Measurements from ENCODE around the gene PDZD2. TPM values are rescaled to one million over a fixed set of nuclear protein-coding genes. Genes with fewer than 3 reads are reported as not detected.
"Not testable (repeated sequence)": the region's sequence is repeated elsewhere in the genome, so short reads cannot be mapped to it uniquely, and the experiment has no call there.

PDZD2 gene
- total RNA-seq, 2 experiments from 2014 or later, result 0.42 TPM; not detected in 1

DNA sequence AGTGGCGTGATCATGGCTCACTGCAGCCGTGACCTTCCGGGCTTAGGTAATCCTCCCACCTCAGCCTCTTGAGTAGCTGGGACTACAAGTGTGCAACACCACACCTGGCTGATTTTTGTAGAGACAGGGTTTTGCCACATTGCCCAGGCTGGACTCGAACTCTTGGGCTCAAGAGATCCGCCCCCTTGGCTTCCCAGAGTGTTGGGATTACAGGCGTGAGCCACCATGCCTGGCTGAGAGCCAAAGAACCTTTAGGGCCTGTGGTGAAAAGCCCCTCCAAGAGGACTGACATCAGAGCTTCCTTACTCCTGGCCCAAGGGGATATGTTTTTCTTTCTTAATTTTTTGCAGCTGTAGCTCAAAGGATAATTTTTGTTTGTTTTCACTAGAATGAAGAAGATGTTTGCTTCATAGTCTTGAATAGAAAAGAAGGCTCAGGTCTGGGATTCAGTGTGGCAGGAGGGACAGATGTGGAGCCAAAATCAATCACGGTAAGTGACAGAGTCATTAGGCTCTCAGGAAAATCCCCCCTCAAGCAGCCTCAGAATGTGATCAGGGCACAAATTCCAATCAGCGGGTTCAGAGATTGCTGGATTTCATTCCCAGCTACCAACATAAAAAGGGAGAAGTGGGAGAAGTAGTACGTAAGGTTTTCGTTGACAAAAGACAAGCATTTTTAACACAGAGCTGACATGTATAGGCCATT is 458.1 kb downstream of the PDZD2 start:
- no peak overlapping the region for H3K27ac Mint-ChIP-seq
- H3K36me3 Mint-ChIP-seq, result no peaks in the 10 kb centered on the region
- peaks cover 7% of the 10 kb centered on the region for H3K4me1 Mint-ChIP-seq
- no peaks in the 10 kb centered on the region for H3K9me3 Mint-ChIP-seq
- no peaks in the 10 kb centered on the region for H3K27me3 Mint-ChIP-seq
- no peak for DNase-seq
- H3K4me3 Mint-ChIP-seq, result no peak overlapping the region

DNA sequence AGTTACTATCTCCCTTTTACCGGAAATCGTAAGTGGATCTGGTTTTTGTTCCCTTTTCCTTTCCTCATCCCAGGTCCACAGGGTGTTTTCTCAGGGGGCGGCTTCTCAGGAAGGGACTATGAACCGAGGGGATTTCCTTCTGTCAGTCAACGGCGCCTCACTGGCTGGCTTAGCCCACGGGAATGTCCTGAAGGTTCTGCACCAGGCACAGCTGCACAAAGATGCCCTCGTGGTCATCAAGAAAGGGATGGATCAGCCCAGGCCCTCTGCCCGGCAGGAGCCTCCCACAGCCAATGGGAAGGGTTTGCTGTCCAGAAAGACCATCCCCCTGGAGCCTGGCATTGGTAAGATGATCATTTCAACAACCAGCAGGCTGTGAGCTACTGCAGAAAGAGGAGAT is 459.4 kb downstream of the PDZD2 start:
- Mint-ChIP-seq H3K4me1 (peaks cover 2% of the 10 kb centered on the region), H3K9me3 (no peaks in the 10 kb centered on the region), H3K27me3 (no peaks in the 10 kb centered on the region), H3K4me3 (no peak overlapping the region), H3K27ac (no peak overlapping the region), H3K36me3 (no peaks in the 10 kb centered on the region)
- DNase-seq, result no peak

DNA sequence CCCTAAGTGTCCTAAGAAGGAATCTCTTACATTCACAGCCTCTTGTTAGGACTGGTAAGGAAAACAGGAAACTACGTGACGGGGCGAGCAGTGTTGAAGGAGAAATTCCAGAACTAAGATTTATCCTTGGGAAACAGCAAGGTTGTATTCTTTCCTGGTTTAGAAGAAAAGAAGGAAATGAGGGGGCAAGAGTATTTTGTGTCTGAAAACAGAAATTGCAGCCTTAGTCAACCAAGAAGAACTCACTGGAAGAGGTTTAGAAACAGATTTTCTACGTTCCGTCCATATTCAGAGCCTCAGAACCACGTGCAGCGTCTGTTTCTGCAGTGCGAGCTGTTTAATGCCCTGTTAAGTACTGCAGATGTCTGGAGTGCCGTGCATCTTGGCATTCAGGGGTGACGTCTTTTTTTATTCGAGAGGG is 460.0 kb downstream of the PDZD2 start:
- Mint-ChIP-seq H3K9me3 (no peaks in the 10 kb centered on the region), H3K27ac (peak overlapping the region; percentile 73), H3K36me3 (no peaks in the 10 kb centered on the region), H3K4me3 (no peak overlapping the region), H3K27me3 (no peaks in the 10 kb centered on the region), H3K4me1 (no peaks in the 10 kb centered on the region)
- DNase-seq, result no peak

DNA sequence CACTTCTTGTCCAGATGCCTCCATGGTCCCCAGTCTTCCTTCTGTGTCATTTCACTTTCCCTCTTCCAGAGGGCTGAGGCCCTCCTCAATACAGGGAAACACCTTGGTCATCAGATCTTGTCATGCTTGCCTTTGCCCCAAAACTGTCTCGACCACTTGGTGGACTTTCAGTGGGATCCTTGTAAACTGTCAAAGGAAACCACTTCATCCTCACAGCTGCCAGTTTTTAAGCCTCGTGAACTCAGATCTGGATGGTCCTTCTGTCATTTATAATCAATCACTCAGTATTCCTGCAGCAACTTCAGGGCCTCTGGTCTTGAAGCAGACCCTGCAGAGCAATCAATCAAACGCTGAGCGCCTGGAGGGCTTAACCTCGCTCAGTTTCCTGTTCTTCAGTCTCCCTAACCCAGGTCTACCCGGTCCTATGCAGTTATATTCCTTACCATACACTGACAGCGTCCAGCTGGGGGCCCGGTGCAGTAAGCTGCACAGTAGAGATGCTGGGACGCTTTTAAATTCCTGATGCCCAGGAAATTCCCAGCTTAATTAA is 460.6 kb downstream of the PDZD2 start:
- no peak for DNase-seq
- Mint-ChIP-seq H3K36me3 (no peaks in the 10 kb centered on the region), H3K27me3 (no peaks in the 10 kb centered on the region), H3K9me3 (no peaks in the 10 kb centered on the region), H3K27ac (no peak overlapping the region), H3K4me1 (no peaks in the 10 kb centered on the region), H3K4me3 (no peak overlapping the region)

DNA sequence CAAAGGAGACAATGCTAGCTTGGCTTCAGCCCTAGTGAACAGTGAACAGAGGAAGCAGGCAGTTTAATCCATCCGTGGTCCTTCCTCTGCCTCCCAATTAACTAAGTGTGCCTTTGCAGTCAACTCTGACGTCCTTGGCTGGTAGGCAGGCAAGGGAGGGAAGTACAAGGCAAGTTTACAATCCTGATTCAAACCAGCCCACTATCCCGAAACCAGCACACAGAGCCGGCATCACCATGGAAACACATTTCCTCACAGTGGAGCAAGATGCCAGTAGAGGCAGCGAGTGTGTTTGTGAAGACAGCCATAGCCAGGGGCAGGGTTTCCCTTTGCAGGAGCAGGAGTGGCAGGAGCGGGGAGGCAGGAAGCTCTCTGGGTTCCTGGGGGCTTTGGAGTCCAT is 461.3 kb downstream of the PDZD2 start:
- Mint-ChIP-seq H3K36me3 (no peaks in the 10 kb centered on the region), H3K4me3 (no peak overlapping the region), H3K27ac (no peak overlapping the region), H3K4me1 (no peaks in the 10 kb centered on the region), H3K9me3 (no peaks in the 10 kb centered on the region), H3K27me3 (no peaks in the 10 kb centered on the region)
- DNase-seq, result no peak

DNA sequence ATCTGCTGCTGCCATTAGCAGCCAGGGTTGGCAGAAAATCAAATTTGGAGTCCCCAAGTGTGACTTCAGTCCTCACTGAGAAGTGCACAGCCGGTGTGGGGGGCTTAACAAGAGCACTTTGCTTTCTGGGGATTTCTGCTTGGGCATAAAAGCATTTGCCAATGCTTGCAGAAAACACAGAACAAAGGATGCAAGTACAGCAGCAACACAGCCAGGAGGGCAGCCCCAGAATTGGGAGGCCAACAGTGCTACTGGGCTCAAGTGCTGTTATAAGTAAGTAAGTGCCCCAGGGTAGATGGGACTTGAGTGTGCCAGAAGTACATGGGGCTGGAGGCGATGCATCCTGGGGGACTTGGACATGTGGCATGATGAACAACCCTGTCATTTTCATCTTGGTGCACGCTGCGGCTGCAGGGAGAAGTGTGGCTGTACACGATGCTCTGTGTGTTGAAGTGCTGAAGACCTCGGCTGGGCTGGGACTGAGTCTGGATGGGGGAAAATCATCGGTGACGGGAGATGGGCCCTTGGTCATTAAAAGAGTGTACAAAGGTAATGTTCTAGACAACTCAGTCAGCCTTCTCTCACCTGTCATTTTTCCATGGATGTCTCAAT is 461.9 kb downstream of the PDZD2 start:
- no peaks in the 10 kb centered on the region for H3K9me3 Mint-ChIP-seq
- H3K36me3 Mint-ChIP-seq, result no peaks in the 10 kb centered on the region
- no peaks in the 10 kb centered on the region for H3K4me1 Mint-ChIP-seq
- no peak for DNase-seq
- H3K4me3 Mint-ChIP-seq, result no peak overlapping the region
- no peaks in the 10 kb centered on the region for H3K27me3 Mint-ChIP-seq
- no peak overlapping the region for H3K27ac Mint-ChIP-seq

DNA sequence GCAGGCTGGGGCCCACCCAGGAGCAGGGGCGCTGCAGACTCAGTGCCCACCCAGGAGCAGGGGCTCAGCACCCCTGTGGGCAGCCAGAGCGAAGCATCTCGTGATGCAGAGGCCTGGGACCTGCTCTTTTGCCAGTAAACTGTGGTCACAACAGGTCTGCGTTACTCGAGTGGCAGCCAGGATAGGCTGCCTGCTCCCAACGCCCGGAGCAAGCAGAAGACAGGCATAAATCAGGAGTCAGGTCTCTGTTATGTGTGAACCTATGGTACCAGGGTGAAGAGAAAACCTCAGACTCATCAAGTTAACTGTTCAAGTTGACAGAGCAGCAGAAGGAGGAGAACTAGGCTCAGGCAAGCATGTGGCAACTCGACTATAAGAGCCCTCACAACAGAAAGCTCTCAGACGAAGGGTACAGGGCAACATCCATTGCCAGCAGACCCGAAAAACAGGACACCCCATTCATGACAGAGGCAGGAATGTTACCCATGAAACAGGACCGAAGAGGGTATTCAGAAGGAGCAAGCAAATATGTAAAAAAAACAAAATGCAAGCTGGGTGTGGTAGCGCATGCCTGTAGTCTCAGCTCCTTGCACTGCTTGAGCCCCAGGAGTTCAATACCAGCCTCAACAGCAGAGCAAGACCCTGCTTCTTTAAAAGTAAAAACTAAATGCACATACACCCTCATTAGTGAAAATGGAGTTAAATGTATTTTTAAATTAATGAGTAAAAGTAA is 463.5 kb downstream of the PDZD2 start:
- Mint-ChIP-seq H3K4me3 (no peak overlapping the region), H3K27ac (no peak overlapping the region), H3K27me3 (no peaks in the 10 kb centered on the region), H3K9me3 (no peaks in the 10 kb centered on the region), H3K36me3 (no peaks in the 10 kb centered on the region), H3K4me1 (no peaks in the 10 kb centered on the region)
- DNase-seq, result no peak

DNA sequence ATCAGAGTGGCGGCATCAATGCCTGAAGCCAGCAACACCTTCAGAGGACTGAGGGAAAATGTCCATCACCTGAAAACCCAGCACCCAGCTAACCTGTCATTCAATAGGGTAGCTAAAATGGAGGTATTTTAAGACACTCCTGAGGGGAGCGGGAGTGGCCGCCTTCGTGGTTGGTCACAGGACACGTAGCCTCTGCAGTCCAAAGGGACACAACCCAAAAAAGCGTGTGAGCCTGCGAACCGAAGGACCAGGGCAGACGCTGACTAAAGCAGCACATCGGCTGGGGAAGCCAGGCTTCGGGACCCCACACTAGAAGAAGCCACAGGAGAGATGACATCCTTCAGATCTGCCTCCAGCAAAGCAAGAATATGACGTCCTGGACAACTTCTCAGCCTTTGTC is 464.6 kb downstream of the PDZD2 start:
- DNase-seq, result no peak
- no peak overlapping the region for H3K27ac Mint-ChIP-seq
- no peaks in the 10 kb centered on the region for H3K36me3 Mint-ChIP-seq
- no peaks in the 10 kb centered on the region for H3K4me1 Mint-ChIP-seq
- H3K9me3 Mint-ChIP-seq, result no peaks in the 10 kb centered on the region
- H3K27me3 Mint-ChIP-seq, result no peaks in the 10 kb centered on the region
- no peak overlapping the region for H3K4me3 Mint-ChIP-seq

DNA sequence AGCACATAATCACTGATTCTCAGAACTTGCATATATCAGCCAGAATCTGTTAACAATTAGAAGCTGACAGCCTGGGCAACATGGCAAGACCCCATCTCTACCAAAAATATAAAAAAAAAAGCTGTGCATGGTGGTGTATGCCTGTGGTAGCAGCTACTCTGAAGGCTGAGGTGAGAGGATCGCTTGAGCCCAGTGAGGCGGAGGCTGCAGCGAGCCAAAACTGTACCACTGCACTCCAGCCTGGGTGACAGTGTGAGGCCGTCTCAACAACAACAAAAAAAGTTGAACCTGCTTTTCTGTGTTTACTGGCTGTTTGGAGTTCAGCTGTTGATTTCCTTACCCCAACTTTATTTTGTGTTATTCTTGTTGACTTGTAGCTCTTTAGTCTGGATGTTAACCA is 468.4 kb downstream of the PDZD2 start:
- H3K4me1 Mint-ChIP-seq, result peaks cover 7% of the 10 kb centered on the region
- peaks cover 12% of the 10 kb centered on the region for H3K36me3 Mint-ChIP-seq
- no peaks in the 10 kb centered on the region for H3K9me3 Mint-ChIP-seq
- no peak for DNase-seq
- H3K27ac Mint-ChIP-seq, result no peak overlapping the region
- no peaks in the 10 kb centered on the region for H3K27me3 Mint-ChIP-seq
- H3K4me3 Mint-ChIP-seq, result no peak overlapping the region

DNA sequence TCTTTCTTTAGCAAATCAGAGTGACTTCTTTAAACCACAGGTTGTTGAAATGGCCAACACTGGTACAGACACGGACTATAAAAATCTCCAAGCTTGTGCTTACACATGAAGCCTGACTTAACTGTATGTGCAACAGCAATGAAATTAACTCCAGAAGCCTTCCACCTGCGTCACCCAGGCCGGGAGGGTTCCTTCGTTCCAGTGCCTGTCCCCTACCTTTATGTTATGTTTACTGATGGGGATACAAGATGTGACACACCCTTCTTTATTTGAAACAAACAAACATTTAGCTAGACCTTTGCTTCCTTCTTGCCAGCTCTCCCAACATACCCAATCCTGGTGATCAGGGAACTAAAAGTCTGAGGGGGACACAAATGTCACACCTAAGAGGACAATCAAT is 469.2 kb downstream of the PDZD2 start:
- peaks cover 16% of the 10 kb centered on the region for H3K36me3 Mint-ChIP-seq
- peaks cover 7% of the 10 kb centered on the region for H3K4me1 Mint-ChIP-seq
- no peak overlapping the region for H3K4me3 Mint-ChIP-seq
- no peaks in the 10 kb centered on the region for H3K9me3 Mint-ChIP-seq
- H3K27ac Mint-ChIP-seq, result no peak overlapping the region
- no peak for DNase-seq
- H3K27me3 Mint-ChIP-seq, result no peaks in the 10 kb centered on the region

DNA sequence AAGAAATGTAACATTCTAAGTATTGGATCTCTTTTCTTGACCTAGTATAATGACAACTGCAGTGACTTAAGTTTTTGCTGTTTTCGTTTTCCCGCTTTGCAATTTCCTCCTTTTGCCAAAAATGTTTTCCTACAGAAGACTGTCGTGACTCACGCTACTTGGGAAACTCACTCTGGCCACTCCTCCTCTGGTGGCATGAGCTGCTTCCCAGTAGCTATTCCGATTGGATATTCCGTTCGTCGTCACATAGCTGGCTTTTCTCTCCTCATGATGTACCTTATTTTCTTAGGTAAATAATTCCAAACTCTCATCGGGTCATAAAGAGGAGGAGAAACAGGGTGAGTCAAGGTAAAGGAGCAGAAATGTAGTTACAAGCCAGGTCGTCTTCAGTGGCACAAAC is 470.3 kb downstream of the PDZD2 start:
- Mint-ChIP-seq H3K36me3 (peaks cover 21% of the 10 kb centered on the region), H3K27me3 (no peaks in the 10 kb centered on the region), H3K4me3 (no peak overlapping the region), H3K4me1 (peaks cover 7% of the 10 kb centered on the region), H3K9me3 (no peaks in the 10 kb centered on the region), H3K27ac (peak overlapping the region; percentile 21)
- DNase-seq, result no peak

DNA sequence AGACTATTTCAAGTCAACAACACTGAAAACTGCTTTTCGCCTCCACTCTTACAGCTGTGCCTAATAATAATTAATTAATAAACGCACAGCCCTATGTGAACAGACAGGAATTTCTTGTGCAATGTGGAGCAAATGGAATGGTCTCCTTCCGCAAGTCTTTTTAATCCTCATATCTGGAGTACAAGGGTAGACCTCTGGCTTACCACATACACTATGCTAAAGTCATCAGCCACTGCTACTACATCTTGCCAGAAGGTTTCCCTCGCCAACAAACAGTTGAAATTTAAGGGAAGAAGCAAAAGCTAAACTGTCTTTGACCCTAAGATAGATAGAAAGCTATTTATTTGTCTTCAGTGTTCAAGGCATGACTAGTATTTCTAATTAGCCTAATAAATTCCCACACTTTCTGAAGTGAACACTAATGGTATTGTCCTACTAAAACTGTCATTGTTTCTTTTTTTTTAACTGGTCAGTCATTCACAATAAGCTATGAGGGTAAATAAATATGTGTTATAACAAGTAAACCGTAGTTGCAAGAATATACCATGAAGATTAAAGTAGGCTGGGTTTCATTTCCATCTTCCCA is 471.3 kb downstream of the PDZD2 start:
- H3K4me1 Mint-ChIP-seq, result peaks cover 10% of the 10 kb centered on the region
- peaks cover 29% of the 10 kb centered on the region for H3K36me3 Mint-ChIP-seq
- H3K27ac Mint-ChIP-seq, result no peak overlapping the region
- H3K9me3 Mint-ChIP-seq, result no peaks in the 10 kb centered on the region
- H3K4me3 Mint-ChIP-seq, result no peak overlapping the region
- no peaks in the 10 kb centered on the region for H3K27me3 Mint-ChIP-seq
- no peak for DNase-seq

DNA sequence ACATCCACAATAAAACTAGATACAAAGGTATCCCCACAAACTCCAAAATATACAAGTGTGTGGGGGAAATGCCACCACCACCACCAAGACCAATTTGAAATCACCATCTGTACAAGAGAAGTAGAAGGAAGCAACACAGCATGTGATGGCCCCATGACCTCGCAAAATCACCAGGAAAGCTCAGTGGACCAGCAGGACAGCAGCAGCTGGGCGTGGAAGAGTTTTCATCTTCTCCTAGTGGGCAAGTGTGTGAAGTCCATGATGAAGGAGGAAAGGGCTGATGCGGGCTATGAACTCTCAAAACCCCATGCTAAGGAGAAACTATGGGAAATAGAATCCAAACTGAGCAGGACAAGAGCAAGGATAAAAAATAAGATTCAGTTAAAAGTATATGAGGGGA is 477.1 kb downstream of the PDZD2 start:
- H3K27ac Mint-ChIP-seq, result peak overlapping the region; percentile 79
- no peak overlapping the region for H3K4me3 Mint-ChIP-seq
- H3K27me3 Mint-ChIP-seq, result no peaks in the 10 kb centered on the region
- peaks cover 39% of the 10 kb centered on the region for H3K4me1 Mint-ChIP-seq
- DNase-seq, result no peak
- peaks cover 59% of the 10 kb centered on the region for H3K36me3 Mint-ChIP-seq
- H3K9me3 Mint-ChIP-seq, result no peaks in the 10 kb centered on the region

DNA sequence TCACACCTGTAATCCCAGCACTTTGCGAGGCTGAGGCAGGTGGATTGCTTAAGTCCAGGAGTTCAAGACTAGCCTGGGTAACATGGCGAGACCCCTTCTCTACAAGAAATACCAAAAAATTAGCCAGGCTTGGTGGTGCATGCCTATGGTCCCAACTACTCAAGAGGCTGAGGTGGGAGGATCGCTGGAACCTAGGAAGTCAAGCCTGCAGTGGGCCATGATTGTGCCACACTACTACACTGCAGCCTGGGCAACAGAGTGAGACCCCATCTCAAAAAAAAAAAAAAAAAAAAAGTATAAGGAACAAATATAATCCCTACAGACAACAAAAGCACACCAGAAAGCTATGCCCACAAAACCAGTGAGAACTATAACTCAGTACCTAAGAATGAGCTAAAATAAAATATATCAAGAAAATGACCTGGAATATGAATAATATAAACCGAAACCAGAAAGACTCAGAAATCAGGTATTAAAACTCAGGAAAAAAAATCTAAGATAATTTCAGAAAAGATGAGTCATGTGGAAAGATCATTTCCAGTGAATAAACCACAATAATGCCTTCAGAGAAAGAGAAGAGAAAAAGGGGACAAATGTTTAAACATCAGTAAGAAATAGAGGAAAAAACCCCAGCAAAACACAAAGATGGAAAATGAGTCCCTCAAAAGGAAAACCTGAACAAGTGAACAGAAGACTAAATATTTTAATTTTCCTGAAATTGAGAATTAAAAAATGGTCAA is 477.8 kb downstream of the PDZD2 start:
- peaks cover 63% of the 10 kb centered on the region for H3K36me3 Mint-ChIP-seq
- H3K27me3 Mint-ChIP-seq, result no peaks in the 10 kb centered on the region
- H3K27ac Mint-ChIP-seq, result peak overlapping the region; percentile 79
- peak overlapping the region; percentile 53 for H3K4me3 Mint-ChIP-seq
- DNase-seq, result no peak
- H3K9me3 Mint-ChIP-seq, result no peaks in the 10 kb centered on the region
- H3K4me1 Mint-ChIP-seq, result peaks cover 40% of the 10 kb centered on the region

DNA sequence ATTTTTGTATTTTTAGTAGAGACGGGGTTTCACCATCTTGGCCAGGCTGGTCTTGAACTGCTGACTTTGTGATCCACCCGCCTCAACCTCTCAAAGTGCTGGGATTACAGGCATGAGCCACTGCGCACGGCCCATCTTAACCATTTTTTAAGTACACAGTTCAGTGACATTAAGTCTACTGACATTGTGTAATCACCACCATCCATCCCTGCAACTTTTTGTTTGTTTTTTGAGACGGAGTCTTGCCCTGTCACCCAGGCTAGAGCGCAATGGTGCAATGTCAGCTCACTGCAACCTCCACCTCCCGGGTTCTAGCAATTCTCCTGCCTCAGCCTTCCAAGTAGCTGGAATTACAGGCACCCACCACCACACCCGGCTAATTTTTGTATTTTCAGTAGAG is 480.0 kb downstream of the PDZD2 start:
- H3K27me3 Mint-ChIP-seq, H3K4me3 Mint-ChIP-seq, DNase-seq, H3K9me3 Mint-ChIP-seq, H3K27ac Mint-ChIP-seq: not testable (repeated sequence)
- peaks cover 51% of the 10 kb centered on the region for H3K4me1 Mint-ChIP-seq
- peaks cover 65% of the 10 kb centered on the region for H3K36me3 Mint-ChIP-seq
